Measurements from ENCODE around the gene PCDHAC2. TPM values are rescaled to one million over a fixed set of nuclear protein-coding genes. Genes with fewer than 3 reads are reported as not detected.

The PCDHAC2 gene
- total and polyA plus RNA-seq, 9 of the 15 experiments (the other 6 are each of a cell fraction or from before 2014, with no cell fraction given), result 0.03 TPM; not detected in 8

GRCh38 chr5:141003791-141004611, 37.7 kb downstream of the PCDHAC2 start:
- no peak for FAIRE-seq
- H3K4me3 ChIP-seq, result no peak overlapping the region
- TF ChIP-seq NBN (IDR thresholded peaks at IDR 0.05; ENCODE audit: low read depth) (no peak), L3MBTL2 (IDR thresholded peaks at IDR 0.05) (no peak), FOSL1 (tag; conservative IDR thresholded peaks at IDR 0.05) (no peak), SMAD4 (CRISPR knock-in tag; conservative IDR thresholded peaks at IDR 0.05) (no peak), CCAR2 (IDR thresholded peaks at IDR 0.05; ENCODE audit: low read depth, low read length) (no peak), BHLHE40 (IDR thresholded peaks at IDR 0.05; ENCODE audit: low read length) (no peak), FOXA1 (IDR thresholded peaks at IDR 0.05; ENCODE audit: borderline replicate concordance) (no peak)
- TF ChIP-seq, protein P1, sequence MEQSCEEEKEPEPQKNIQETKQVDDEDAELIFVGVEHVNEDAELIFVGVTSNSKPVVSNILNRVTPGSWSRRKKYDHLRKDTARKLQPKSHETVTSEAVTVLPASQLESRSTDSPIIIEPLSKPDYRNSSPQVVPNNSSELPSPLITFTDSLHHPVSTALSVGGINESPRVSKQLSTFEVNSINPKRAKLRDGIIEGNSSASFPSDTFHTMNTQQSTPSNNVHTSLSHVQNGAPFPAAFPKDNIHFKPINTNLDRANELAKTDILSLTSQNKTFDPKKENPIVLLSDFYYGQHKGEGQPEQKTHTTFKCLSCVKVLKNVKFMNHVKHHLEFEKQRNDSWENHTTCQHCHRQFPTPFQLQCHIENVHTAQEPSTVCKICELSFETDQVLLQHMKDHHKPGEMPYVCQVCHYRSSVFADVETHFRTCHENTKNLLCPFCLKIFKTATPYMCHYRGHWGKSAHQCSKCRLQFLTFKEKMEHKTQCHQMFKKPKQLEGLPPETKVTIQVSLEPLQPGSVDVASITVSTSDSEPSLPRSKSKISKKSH (CRISPR knock-in tag; IDR thresholded peaks at IDR 0.05), result no peak
- TF ChIP-seq, protein P2, sequence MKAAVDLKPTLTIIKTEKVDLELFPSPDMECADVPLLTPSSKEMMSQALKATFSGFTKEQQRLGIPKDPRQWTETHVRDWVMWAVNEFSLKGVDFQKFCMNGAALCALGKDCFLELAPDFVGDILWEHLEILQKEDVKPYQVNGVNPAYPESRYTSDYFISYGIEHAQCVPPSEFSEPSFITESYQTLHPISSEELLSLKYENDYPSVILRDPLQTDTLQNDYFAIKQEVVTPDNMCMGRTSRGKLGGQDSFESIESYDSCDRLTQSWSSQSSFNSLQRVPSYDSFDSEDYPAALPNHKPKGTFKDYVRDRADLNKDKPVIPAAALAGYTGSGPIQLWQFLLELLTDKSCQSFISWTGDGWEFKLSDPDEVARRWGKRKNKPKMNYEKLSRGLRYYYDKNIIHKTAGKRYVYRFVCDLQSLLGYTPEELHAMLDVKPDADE (conservative IDR thresholded peaks at IDR 0.05; ENCODE audit: control insufficient read depth, low read depth, low read length), result no peak
- TF ChIP-seq, protein P3, sequence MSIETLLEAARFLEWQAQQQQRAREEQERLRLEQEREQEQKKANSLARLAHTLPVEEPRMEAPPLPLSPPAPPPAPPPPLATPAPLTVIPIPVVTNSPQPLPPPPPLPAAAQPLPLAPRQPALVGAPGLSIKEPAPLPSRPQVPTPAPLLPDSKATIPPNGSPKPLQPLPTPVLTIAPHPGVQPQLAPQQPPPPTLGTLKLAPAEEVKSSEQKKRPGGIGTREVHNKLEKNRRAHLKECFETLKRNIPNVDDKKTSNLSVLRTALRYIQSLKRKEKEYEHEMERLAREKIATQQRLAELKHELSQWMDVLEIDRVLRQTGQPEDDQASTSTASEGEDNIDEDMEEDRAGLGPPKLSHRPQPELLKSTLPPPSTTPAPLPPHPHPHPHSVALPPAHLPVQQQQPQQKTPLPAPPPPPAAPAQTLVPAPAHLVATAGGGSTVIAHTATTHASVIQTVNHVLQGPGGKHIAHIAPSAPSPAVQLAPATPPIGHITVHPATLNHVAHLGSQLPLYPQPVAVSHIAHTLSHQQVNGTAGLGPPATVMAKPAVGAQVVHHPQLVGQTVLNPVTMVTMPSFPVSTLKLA (conservative IDR thresholded peaks at IDR 0.05), result no peak
- TF ChIP-seq, protein P4, sequence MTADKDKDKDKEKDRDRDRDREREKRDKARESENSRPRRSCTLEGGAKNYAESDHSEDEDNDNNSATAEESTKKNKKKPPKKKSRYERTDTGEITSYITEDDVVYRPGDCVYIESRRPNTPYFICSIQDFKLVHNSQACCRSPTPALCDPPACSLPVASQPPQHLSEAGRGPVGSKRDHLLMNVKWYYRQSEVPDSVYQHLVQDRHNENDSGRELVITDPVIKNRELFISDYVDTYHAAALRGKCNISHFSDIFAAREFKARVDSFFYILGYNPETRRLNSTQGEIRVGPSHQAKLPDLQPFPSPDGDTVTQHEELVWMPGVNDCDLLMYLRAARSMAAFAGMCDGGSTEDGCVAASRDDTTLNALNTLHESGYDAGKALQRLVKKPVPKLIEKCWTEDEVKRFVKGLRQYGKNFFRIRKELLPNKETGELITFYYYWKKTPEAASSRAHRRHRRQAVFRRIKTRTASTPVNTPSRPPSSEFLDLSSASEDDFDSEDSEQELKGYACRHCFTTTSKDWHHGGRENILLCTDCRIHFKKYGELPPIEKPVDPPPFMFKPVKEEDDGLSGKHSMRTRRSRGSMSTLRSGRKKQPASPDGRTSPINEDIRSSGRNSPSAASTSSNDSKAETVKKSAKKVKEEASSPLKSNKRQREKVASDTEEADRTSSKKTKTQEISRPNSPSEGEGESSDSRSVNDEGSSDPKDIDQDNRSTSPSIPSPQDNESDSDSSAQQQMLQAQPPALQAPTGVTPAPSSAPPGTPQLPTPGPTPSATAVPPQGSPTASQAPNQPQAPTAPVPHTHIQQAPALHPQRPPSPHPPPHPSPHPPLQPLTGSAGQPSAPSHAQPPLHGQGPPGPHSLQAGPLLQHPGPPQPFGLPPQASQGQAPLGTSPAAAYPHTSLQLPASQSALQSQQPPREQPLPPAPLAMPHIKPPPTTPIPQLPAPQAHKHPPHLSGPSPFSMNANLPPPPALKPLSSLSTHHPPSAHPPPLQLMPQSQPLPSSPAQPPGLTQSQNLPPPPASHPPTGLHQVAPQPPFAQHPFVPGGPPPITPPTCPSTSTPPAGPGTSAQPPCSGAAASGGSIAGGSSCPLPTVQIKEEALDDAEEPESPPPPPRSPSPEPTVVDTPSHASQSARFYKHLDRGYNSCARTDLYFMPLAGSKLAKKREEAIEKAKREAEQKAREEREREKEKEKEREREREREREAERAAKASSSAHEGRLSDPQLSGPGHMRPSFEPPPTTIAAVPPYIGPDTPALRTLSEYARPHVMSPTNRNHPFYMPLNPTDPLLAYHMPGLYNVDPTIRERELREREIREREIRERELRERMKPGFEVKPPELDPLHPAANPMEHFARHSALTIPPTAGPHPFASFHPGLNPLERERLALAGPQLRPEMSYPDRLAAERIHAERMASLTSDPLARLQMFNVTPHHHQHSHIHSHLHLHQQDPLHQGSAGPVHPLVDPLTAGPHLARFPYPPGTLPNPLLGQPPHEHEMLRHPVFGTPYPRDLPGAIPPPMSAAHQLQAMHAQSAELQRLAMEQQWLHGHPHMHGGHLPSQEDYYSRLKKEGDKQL (CRISPR knock-in tag; IDR thresholded peaks at IDR 0.05; ENCODE audit: borderline replicate concordance), result no peak

More at GRCh38 chr5:141003791-141004611, 37.7 kb downstream of the PCDHAC2 start:
- WGBS (ENCODE audit: insufficient coverage, low coverage, missing lambda C conversion rate), result 0% methylated on average over 4 of the region's 4 CpGs
- Histone ChIP-seq H3K36me3 (ENCODE audit: control insufficient read depth, insufficient read depth, low read length) (no peaks in the 10 kb centered on the region), H3K27ac (ENCODE audit: extremely low read depth, low read depth, low read length) (no peak overlapping the region), H3K9me3 (replicated peaks; ENCODE audit: control insufficient read depth, insufficient read depth, low read depth, low read length) (no peaks in the 10 kb centered on the region), H3K79me2 (ENCODE audit: control insufficient read depth, insufficient read depth, low read length) (no peaks in the 10 kb centered on the region), H3K4me1 (replicated peaks in 1 of 2; ENCODE audit: control insufficient read depth in 2 of 2, insufficient read depth in 2 of 2, low read length in 2 of 2) (no peaks in the 10 kb centered on the region; a peak in 1 of 5 replicates), H3K27me3 (ENCODE audit: control insufficient read depth in 2 of 2, insufficient read depth in 2 of 2, low read length in 2 of 2) (no peaks in the 10 kb centered on the region), H4K20me1 (replicated peaks; ENCODE audit: control insufficient read depth, insufficient read depth, low read length) (no peaks in the 10 kb centered on the region), H3K4me2 (ENCODE audit: insufficient read depth, low read length) (no peak overlapping the region), H2AFZ (ENCODE audit: low read depth, low read length) (no peak overlapping the region; the same call in 1 of the 2 replicates), H3K9ac (ENCODE audit: insufficient read depth in 1 of 2, low read depth in 2 of 2, low read length in 2 of 2) (no peak overlapping the region), H3K9me1 (ENCODE audit: control insufficient read depth, insufficient read depth, low read length) (no peaks in the 10 kb centered on the region)
- in situ Hi-C loops (cut with MboI), result no loop called here
- ATAC-seq (no peak), DNase-seq (ENCODE audit: extremely low read depth in 1 of 4, low spot score in 3 of 4) (no peak)
- BruUV-seq (replicated peaks), result no TSS peak
- ChIA-PET POLR2A (no interaction called here), CTCF (ENCODE audit: low intra/inter-chr PET ratio) (no interaction called here)
- intact Hi-C loops (cut with micrococcal nuclease), result no loop called here

Data from K562 (cell line).